BE2C (cell line): ENCODE measurements around the gene ZNF362.

Experiments used
- DNase-seq: peaks from one replicate; pipeline ENCODE4 v3.0.0-alpha.2; 2020
- H3K27me3 ChIP-seq: fragments of 250-450 bp; sonication (Bioruptor Pico); 2 replicates; pipeline ENCODE4 v1.5.1; 2020; ENCODE audit warnings: mild to moderate bottlenecking
- H3K36me3 ChIP-seq: fragments of 250-450 bp; sonication (Bioruptor Pico); 2 replicates; pipeline ENCODE4 v1.5.1; 2020; ENCODE audit warnings: mild to moderate bottlenecking
- H3K4me1 ChIP-seq: fragments of 250-450 bp; sonication (Bioruptor Pico); 2 replicates; pipeline ENCODE4 v1.5.1; 2020
- H3K4me3 ChIP-seq: 2 replicates; pipeline ENCODE4 v1.5.1; 2011; ENCODE audit warnings: low read depth, low read length
- H3K9me3 ChIP-seq: fragments of 250-450 bp; sonication (Bioruptor Pico); 2 replicates; pipeline ENCODE4 v1.5.1; 2020
- CTCF ChIP-seq: IDR thresholded peaks from 2 replicates; pipeline ENCODE4 v1.5.1; 2012; ENCODE audit warnings: mild to moderate bottlenecking, low read depth, low read length

The ZNF362 gene

GRCh38 chr1:33241866-33242265, 14.4 kb upstream of the ZNF362 start:
- no peak for DNase-seq
- Histone ChIP-seq H3K36me3 (no peaks in the 10 kb centered on the region), H3K27me3 (no peaks in the 10 kb centered on the region), H3K4me3 (no peak overlapping the region), H3K4me1 (no peaks in the 10 kb centered on the region), H3K9me3 (no peaks in the 10 kb centered on the region)
- TF ChIP-seq CTCF: no peak

- H3K9me3 ChIP-seq: no peaks in the 10 kb centered on the region
- no peaks in the 10 kb centered on the region for H3K4me1 ChIP-seq
- H3K4me3 ChIP-seq: no peak overlapping the region
- no peak for TF ChIP-seq CTCF
- no peaks in the 10 kb centered on the region for H3K36me3 ChIP-seq
- no peaks in the 10 kb centered on the region for H3K27me3 ChIP-seq
- DNase-seq: no peak
Measured at GRCh38 chr1:33242652-33243051, 13.6 kb upstream of the ZNF362 start.

GRCh38 chr1:33244143-33244808, 12.0 kb upstream of the ZNF362 start:
- Histone ChIP-seq H3K4me3 (no peak overlapping the region), H3K27me3 (no peaks in the 10 kb centered on the region), H3K9me3 (no peaks in the 10 kb centered on the region), H3K4me1 (no peaks in the 10 kb centered on the region), H3K36me3 (no peaks in the 10 kb centered on the region)
- no peak for TF ChIP-seq CTCF
- no peak for DNase-seq

GRCh38 chr1:33244809-33245186, 11.5 kb upstream of the ZNF362 start:
- DNase-seq: no peak
- H3K36me3 ChIP-seq: no peaks in the 10 kb centered on the region
- no peaks in the 10 kb centered on the region for H3K4me1 ChIP-seq
- no peak overlapping the region for H3K4me3 ChIP-seq
- H3K27me3 ChIP-seq: no peaks in the 10 kb centered on the region
- TF ChIP-seq CTCF: no peak
- no peaks in the 10 kb centered on the region for H3K9me3 ChIP-seq

- H3K4me3 ChIP-seq: no peak overlapping the region
- H3K9me3 ChIP-seq: no peaks in the 10 kb centered on the region
- H3K27me3 ChIP-seq: no peaks in the 10 kb centered on the region
- DNase-seq: no peak
- no peaks in the 10 kb centered on the region for H3K36me3 ChIP-seq
- H3K4me1 ChIP-seq: no peaks in the 10 kb centered on the region
- no peak for TF ChIP-seq CTCF
Measured at GRCh38 chr1:33246171-33246570, 10.1 kb upstream of the ZNF362 start.

- no peak for DNase-seq
- no peaks in the 10 kb centered on the region for H3K36me3 ChIP-seq
- H3K27me3 ChIP-seq: no peaks in the 10 kb centered on the region
- no peaks in the 10 kb centered on the region for H3K4me1 ChIP-seq
- no peak overlapping the region for H3K4me3 ChIP-seq
- H3K9me3 ChIP-seq: no peaks in the 10 kb centered on the region
- no peak for TF ChIP-seq CTCF
Measured at GRCh38 chr1:33247545-33247944, 8.7 kb upstream of the ZNF362 start.
